GM23248 (cell line): ENCODE data around the gene ANKRD13D. TPM values are rescaled to one million over a fixed set of nuclear protein-coding genes. Genes with fewer than 3 reads are reported as not detected.
A peak's percentile ranks its signal among the peaks of the same experiment; 100 is the strongest.

Source experiments
- DNase-seq: peaks from one replicate; pipeline ENCODE4 v3.0.0-alpha.2; 2015
- H2AFZ ChIP-seq: fragments of 200-600 bp; sonication (generic); 2 replicates; pipeline ENCODE4 v1.6.1; 2016; ENCODE audit warnings: antibody characterized with exemption
- H3F3A ChIP-seq: fragments of 200-600 bp; sonication (generic); 2 replicates; pipeline ENCODE4 v1.6.1; 2016; ENCODE audit warnings: mild to moderate bottlenecking, antibody characterized with exemption, mixed run types; ENCODE audit not compliant: insufficient read depth
- H3K27ac ChIP-seq: fragments of 200-600 bp; sonication (generic); 2 replicates; pipeline ENCODE4 v1.5.1; 2016; ENCODE audit warnings: mild to moderate bottlenecking
- H3K27me3 ChIP-seq: fragments of 200-600 bp; sonication (generic); replicated peaks from 2 replicates; pipeline ENCODE4 v1.6.1; 2016; ENCODE audit warnings: mild to moderate bottlenecking; ENCODE audit not compliant: insufficient read depth
- H3K36me3 ChIP-seq: fragments of 200-600 bp; sonication (generic); 2 replicates; pipeline ENCODE4 v1.6.1; 2016; ENCODE audit warnings: low read depth, mild to moderate bottlenecking
- H3K4me1 ChIP-seq: fragments of 200-600 bp; sonication (generic); 2 replicates; pipeline ENCODE4 v1.6.1; 2016; ENCODE audit warnings: mild to moderate bottlenecking; ENCODE audit not compliant: insufficient read depth
- H3K4me2 ChIP-seq: fragments of 200-600 bp; sonication (generic); one replicate; pipeline ENCODE4 v1.6.1; 2016; ENCODE audit warnings: mild to moderate bottlenecking; ENCODE audit not compliant: unreplicated experiment
- H3K4me3 ChIP-seq: fragments of 200-600 bp; sonication (generic); 2 replicates; pipeline ENCODE4 v1.5.1; 2016; ENCODE audit warnings: mild to moderate bottlenecking
- H3K79me2 ChIP-seq: fragments of 200-600 bp; sonication (generic); 2 replicates; pipeline ENCODE4 v1.6.1; 2016; ENCODE audit warnings: mild to moderate bottlenecking; ENCODE audit not compliant: insufficient read depth
- H3K9ac ChIP-seq: fragments of 200-600 bp; sonication (generic); 2 replicates; pipeline ENCODE4 v1.6.1; 2016; ENCODE audit warnings: mild to moderate bottlenecking
- H3K9me2 ChIP-seq: fragments of 200-600 bp; sonication (generic); 2 replicates; pipeline ENCODE4 v1.6.1; 2016; ENCODE audit warnings: mixed run types, mild to moderate bottlenecking, moderate library complexity; ENCODE audit not compliant: insufficient read depth
- H3K9me3 ChIP-seq: fragments of 200-600 bp; sonication (generic); one replicate; pipeline ENCODE4 v1.6.1; 2017; ENCODE audit warnings: low read depth
- H4K20me1 ChIP-seq: fragments of 200-600 bp; sonication (generic); 2 replicates; pipeline ENCODE4 v1.6.0; 2016; ENCODE audit not compliant: insufficient read depth
- EZH2 ChIP-seq: fragments of 200-600 bp; sonication (generic); IDR thresholded peaks from 2 replicates; pipeline ENCODE4 v1.6.1; 2018; ENCODE audit warnings: antibody characterized with exemption, mild to moderate bottlenecking; ENCODE audit not compliant: insufficient read depth, poor library complexity, severe bottlenecking
- EZH2phosphoT487 ChIP-seq: fragments of 200-600 bp; sonication (generic); IDR thresholded peaks from 2 replicates; pipeline ENCODE4 v1.6.1; 2018; ENCODE audit warnings: antibody characterized with exemption, moderate library complexity, mild to moderate bottlenecking, low read depth; ENCODE audit not compliant: insufficient read depth
- WGBS, 2 experiments: methylation state at CpG; one replicate each; pipeline ENCODE4 v1.1.6; 2015 to 2017; ENCODE audit warnings: low lambda C conversion rate in 2 of 2, low coverage in 1 of 2; ENCODE audit errors: missing lambda C conversion rate in 2 of 2; 5-methylcytosine and 5-hydroxymethylcytosine counted together
- in situ Hi-C: fragments of 300-500 bp; cut with MboI; formaldehyde crosslinking; loops from 2 replicates; pipeline ENCODE4 v1.15.0; 2020
- polyA plus RNA-seq: library from polyadenylated mRNA; unstranded; fragments of >200 nt; fragmentation: Nextera tagmentation; extraction: Ambion mirVana; gene quantifications from 2 replicates; pipeline ENCODE4 v1.2.1, GENCODE V29; 2016
- total RNA-seq: library from RNA; depleted of rRNA; stranded (reverse); fragments of >200 nt; shearing (Covaris generic); gene quantifications from 2 replicates; pipeline ENCODE4 v1.2.3, GENCODE V29; 2014

ANKRD13D gene
- total and polyA plus RNA-seq, 2 experiments from 2014 or later = 16.4 to 42.9 TPM

DNA sequence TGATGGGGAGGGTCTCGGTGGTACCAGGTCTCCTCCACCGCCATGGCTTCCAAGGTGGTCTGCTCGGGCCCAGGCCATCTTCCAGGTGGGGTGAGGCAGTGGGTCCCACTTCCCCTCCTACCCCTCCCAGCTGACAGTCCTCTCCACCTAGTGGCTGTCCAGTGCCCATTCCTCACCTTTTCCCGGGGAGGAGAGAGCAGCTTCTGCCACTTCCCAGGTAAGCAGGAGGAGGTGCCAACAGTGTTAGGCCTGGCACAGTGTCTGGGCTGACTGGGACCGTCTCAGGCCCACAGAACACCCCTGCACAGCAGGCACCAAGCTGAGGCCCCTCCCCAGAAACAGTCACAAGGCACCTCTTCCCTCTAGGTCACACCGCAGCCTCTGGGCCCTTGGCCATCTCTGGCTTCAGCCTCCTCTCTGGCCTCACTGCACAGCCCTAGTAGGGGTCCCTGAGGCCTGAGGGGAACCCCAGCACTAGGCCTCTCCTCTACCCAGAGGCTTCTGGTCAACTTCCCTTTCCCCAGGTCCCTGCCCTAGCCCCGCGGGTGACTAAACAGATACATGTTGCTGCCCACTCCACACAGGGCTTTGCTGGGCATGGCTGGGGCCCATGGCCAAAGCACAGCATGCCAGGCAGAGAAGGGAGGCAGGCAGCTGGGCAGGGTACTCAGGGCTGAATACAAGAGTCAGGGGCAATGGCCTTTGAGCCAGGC lies 2.3 kb upstream of the ANKRD13D start:
- Histone ChIP-seq H2AFZ (no peak overlapping the region), H3K27me3 (no peaks in the 10 kb centered on the region), H3K9me2 (no peaks in the 10 kb centered on the region), H3K4me1 (peaks cover 14% of the 10 kb centered on the region), H3K9me3 (no peaks in the 10 kb centered on the region), H3K9ac (no peak overlapping the region), H3K79me2 (peaks cover 22% of the 10 kb centered on the region), H3K36me3 (no peaks in the 10 kb centered on the region; the same call in 1 of the 2 replicates), H4K20me1 (no peaks in the 10 kb centered on the region), H3K4me3 (no peak overlapping the region), H3F3A (peaks cover 12% of the 10 kb centered on the region), H3K4me2 (no peak overlapping the region), H3K27ac (peak overlapping the region; percentile 92; the same call in 1 of the 2 replicates)
- no peak for TF ChIP-seq EZH2
- no peak for TF ChIP-seq EZH2phosphoT487
- 70 to 78% methylated on average over 8 of the region's 8 CpGs for WGBS, 2 experiments
- in situ Hi-C loops = no loop called here
- no peak for DNase-seq

DNA sequence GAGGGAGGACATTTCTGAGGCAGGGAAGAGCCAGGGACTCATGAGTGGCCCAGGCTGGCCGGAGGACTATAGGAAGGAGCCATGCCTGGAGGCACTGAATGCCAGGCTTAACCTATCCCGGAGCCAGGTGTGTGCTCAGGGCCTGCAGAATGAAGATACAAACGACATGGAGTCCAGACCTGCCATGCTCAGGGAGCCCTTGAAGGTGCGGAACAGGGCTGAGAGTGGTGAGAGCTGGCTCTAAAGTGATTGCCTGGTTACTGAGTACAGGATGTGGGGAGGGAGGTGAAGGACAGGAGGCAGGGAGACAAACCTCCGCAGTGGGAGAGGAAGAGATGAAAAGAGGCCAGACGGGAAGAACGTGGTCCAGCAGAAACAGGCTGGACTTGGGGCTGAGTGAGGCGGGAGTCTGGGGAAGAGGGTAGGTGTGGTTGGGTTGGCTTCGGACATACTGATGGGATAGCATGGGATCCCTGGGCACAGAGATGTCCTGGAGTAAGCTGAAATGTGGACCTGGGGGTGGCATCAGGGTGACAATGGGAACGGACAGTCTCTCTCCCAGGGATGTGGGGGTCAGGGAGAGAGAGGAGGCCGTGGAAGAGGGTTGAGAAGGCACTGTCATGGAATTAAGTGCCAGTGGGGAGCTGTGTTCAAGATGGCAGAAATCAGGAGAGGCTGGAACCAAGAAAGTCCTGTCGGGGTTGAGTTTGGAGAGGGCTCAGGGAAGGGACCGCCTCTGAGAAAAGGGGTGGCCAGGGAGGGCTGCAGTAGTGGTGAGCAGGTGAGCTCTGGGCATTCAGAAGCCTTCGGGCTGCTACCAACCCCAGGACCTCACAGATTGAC lies 1.5 kb upstream of the ANKRD13D start:
- TF ChIP-seq EZH2phosphoT487 (no peak), EZH2 (no peak)
- Histone ChIP-seq H3K27me3 (no peaks in the 10 kb centered on the region), H3K27ac (peak overlapping the region; percentile 92), H3K4me3 (peak overlapping the region; percentile 81), H3K36me3 (no peaks in the 10 kb centered on the region; the same call in 1 of the 2 replicates), H4K20me1 (no peaks in the 10 kb centered on the region), H3K9ac (peak overlapping the region; percentile 91), H3K4me1 (peaks cover 17% of the 10 kb centered on the region), H3F3A (peaks cover 17% of the 10 kb centered on the region), H2AFZ (peak overlapping the region; percentile 76), H3K9me3 (no peaks in the 10 kb centered on the region), H3K79me2 (peaks cover 22% of the 10 kb centered on the region), H3K4me2 (peak overlapping the region; percentile 84), H3K9me2 (no peaks in the 10 kb centered on the region)
- DNase-seq = no peak
- in situ Hi-C loops = no loop called here
- 81 to 85% methylated on average over 13 to 14 of the region's 14 CpGs for WGBS, 2 experiments

DNA sequence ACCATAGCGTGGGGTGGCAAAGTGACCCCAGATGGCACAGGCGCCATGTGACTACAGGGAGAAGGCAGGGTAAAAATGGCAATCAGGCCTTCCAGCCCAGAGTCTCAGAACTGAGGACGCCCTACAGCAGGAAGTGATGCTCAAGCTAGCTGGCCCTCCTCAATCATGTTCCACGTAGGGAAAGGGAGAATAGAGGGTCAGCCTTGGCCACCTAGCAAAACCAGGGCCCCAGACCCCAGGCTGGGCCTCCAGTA lies 978 bp upstream of the ANKRD13D start:
- in situ Hi-C loops = no loop called here
- TF ChIP-seq EZH2 (no peak), EZH2phosphoT487 (no peak)

DNA sequence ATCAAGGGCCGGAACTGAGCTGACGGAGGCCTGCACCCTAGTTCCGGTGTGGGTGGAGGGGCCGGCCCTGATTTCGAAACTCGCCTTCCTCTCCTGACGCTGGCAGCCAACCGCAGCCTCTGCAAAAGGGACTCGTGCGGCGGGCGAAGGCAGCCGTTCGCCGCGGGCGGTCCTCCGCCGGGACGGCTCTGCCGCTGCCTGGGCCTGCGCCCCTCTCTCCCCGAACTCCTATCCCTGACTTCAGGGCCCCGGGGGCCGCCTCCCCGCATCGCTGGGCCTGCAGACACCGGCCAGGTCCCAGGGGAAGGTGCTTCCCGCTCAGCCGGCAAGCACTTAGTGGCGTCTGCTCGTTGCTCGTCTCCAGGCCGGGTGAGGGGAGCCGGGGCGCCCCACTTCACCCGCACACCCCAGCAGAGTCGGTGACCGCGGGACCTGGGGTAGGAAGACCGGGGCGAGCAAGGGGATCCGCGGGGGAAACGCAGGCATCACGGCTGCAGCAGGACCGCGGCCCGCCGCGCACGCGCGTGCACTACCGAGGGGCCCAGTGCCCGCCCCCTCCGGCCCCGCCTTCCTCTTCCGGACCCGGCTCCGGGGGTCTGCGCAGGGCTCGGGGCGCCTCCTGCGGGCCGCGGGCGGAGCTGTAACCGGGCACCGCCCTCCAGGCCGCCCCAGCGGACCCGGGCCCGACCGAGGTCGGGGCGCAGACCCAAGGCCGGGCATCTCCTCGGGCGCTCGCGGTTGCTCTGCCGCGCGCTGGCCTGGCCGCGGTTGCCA lies 464 bp upstream of the ANKRD13D start:
- peak overlapping the region; percentile 92 for H3K27ac ChIP-seq
- 0 to 1% methylated on average over 51 to 60 of the region's 87 CpGs for WGBS, 2 experiments
- H3K9me2 ChIP-seq = no peaks in the 10 kb centered on the region
- H2AFZ ChIP-seq = peak overlapping the region; percentile 76
- TF ChIP-seq EZH2phosphoT487 (no peak), EZH2 (no peak)
- in situ Hi-C loops = no loop called here
- peak; percentile 96 for DNase-seq
- H3K36me3 ChIP-seq = no peaks in the 10 kb centered on the region; the same call in 1 of the 2 replicates
- H3K27me3 ChIP-seq = no peaks in the 10 kb centered on the region
- peak overlapping the region; percentile 91 for H3K9ac ChIP-seq
- peaks cover 22% of the 10 kb centered on the region for H3K79me2 ChIP-seq
- H3F3A ChIP-seq = peaks cover 24% of the 10 kb centered on the region
- H3K9me3 ChIP-seq = no peaks in the 10 kb centered on the region
- H3K4me1 ChIP-seq = peaks cover 28% of the 10 kb centered on the region
- H3K4me3 ChIP-seq = peak overlapping the region; percentile 81
- no peaks in the 10 kb centered on the region; the same call in 1 of the 2 replicates for H4K20me1 ChIP-seq
- H3K4me2 ChIP-seq = peak overlapping the region; percentile 84

More for the DNA sequence above, 978 bp upstream of the ANKRD13D start:
- Histone ChIP-seq H3K9me3 (no peaks in the 10 kb centered on the region), H3K36me3 (no peaks in the 10 kb centered on the region; the same call in 1 of the 2 replicates), H3K27me3 (no peaks in the 10 kb centered on the region), H3K9ac (peak overlapping the region; percentile 91), H3K4me3 (peak overlapping the region; percentile 81), H3K27ac (peak overlapping the region; percentile 92), H3F3A (peaks cover 22% of the 10 kb centered on the region), H3K79me2 (peaks cover 22% of the 10 kb centered on the region), H3K4me1 (peaks cover 22% of the 10 kb centered on the region), H2AFZ (peak overlapping the region; percentile 76), H3K9me2 (no peaks in the 10 kb centered on the region), H3K4me2 (peak overlapping the region; percentile 84), H4K20me1 (no peaks in the 10 kb centered on the region; the same call in 1 of the 2 replicates)
- 35 to 46% methylated on average over 4 of the region's 4 CpGs for WGBS, 2 experiments
- DNase-seq = no peak
